Skin epidermis (tissue), 12 donors: Measurements from ENCODE around the gene PASD1.
"Not testable (repeated sequence)": the region's sequence is repeated elsewhere in the genome, so short reads cannot be mapped to it uniquely, and the experiment has no call there.

ENCODE experiments used
- H3K27ac ChIP-seq, 21 experiments: fragments of 200-600 bp; sonication (generic) in 11 of 21; one replicate each; pipeline ENCODE4 v1.5.0; 2020; ENCODE audit warnings: mild to moderate bottlenecking in 3 of 21, inconsistent platforms in 2 of 21, moderate library complexity in 2 of 21
- H3K4me3 ChIP-seq, 7 experiments: fragments of 200-600 bp; sonication (generic) in 2 of 7; one replicate each; pipeline ENCODE4 v1.5.0; 2020; ENCODE audit warnings: inconsistent platforms in 2 of 7, mild to moderate bottlenecking in 2 of 7, moderate library complexity in 1 of 7

PASD1 gene, protein sequence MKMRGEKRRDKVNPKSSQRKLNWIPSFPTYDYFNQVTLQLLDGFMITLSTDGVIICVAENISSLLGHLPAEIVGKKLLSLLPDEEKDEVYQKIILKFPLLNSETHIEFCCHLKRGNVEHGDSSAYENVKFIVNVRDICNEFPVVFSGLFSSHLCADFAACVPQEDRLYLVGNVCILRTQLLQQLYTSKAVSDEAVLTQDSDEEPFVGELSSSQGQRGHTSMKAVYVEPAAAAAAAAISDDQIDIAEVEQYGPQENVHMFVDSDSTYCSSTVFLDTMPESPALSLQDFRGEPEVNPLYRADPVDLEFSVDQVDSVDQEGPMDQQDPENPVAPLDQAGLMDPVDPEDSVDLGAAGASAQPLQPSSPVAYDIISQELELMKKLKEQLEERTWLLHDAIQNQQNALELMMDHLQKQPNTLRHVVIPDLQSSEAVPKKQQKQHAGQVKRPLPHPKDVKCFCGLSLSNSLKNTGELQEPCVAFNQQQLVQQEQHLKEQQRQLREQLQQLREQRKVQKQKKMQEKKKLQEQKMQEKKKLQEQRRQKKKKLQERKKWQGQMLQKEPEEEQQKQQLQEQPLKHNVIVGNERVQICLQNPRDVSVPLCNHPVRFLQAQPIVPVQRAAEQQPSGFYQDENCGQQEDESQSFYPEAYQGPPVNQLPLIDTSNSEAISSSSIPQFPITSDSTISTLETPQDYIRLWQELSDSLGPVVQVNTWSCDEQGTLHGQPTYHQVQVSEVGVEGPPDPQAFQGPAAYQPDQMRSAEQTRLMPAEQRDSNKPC

DNA sequence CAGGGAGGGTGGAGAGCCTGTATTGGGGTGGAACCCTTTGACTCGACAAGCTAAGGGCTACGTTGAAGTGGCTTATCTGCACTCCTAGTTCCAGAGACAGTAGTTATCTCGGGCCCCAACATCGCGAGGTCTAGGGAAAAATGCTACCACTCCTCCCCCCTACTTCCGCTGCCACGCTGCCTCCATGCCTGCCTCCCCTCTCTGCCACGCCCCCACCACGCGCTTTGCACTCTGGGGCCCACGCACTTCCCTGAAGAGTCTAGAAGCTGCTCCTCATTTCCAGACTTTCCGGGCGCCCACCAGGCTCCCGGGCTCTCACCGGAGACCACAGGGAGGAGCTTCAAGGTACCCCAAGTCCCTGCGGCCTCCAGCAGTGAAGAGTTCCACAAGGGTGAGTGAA is at the start of gene PASD1:
Gene PASD1, plus strand, starts transcription at position 227 of the 400 bp plus-strand sequence. CDS start 37,879 bp downstream, outside the sequence.
- H3K27ac ChIP-seq = no peak within 1 kb of the TSS
- no peak within 1 kb of the TSS for H3K4me3 ChIP-seq

DNA sequence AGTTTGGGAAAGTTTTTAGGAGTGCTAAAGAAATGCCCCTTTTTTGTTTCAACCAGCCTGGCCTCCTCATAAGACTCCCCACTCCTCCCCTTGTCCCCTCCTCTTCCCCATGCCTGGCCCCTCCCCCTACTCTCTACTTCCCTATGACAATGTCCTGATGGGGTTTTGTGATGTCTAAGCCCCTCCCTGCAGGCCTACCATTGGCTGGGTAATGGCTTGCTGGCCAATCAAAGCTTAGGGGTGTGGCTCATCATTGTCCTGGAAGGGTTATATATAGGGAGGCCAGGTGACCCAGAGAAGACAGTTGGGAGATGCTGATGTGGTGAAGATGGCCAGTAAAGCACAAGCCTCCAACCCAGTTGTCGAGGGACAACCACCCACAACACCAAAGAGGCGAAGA is 48.2 kb upstream of the PASD1 start:
- H3K27ac ChIP-seq = no peak overlapping the region

DNA sequence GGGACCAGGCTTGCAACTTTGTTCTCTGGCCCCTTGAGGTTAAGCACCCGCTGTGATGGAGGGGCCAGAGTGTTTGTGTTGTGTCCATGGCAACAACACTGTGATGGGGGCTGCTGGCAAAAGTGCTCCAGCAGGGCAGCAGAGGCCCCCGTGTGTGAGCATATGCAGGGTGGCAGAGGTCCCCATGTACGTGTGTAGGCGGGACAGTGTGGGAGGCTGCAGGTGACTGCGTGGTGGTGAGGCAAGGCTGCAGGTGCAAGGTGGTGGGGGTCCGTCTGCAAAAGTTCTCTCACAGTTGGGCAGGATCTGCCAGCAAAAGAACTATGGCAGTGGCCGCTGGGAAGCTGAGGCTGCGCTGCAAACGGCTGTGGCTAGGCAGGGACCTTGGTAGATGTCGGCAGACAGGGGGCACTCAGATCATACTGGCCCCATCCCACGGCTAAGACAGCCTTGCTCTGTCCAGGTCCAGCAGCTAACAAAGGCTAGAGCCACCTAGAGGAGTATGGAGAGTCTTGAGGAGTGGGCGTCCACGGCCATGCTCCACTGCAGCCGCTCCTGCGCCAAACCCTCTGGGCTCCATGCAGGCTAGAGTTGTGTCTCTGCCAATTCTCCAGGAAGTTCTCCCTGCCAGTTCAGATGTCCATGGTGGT is 46.8 kb upstream of the PASD1 start:
- no peak overlapping the region for H3K4me3 ChIP-seq
- no peak overlapping the region for H3K27ac ChIP-seq

More for the DNA sequence above, 48.2 kb upstream of the PASD1 start:
- H3K4me3 ChIP-seq = no peak overlapping the region

DNA sequence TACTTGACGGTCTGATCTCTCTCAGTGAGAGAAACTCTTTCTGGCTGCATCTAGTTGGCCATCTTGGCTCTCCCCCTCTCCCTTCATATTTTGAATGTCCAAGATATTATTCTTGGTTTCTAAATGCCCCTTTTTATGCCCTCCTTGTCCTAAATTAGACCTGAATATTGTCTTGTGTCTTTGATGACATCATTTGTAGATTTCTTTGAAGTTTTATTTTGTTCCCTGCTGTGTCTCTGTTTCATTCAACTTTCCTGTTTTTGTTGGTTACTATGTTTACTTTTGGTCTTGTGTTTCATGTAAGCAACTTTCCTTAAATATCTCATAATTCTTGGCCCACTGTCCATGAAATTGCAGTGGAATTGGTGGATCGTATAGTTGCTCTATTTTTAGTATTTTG is 46.1 kb upstream of the PASD1 start:
- Histone ChIP-seq H3K4me3 (no peak overlapping the region), H3K27ac (no peak overlapping the region)

DNA sequence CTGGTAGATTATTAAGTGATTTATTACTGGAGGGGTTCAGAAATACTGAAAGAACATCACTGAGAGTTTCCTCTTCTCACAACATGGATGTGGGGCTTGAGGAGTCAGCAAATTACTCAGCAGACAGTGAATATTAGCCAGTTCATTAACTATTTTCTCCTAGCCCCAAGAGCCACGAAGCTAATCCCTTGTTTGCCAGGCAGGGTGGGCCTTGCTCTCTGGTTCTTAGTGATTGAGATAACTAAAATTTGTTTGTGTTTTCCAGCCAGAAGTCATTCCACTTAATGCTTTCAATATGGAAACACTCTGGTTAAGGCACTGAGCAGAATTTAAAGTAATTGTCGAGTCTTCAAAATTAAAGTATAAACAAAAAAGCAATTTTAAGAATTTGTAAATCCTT is 40.1 kb upstream of the PASD1 start:
- no peak overlapping the region for H3K27ac ChIP-seq
- H3K4me3 ChIP-seq = no peak overlapping the region

DNA sequence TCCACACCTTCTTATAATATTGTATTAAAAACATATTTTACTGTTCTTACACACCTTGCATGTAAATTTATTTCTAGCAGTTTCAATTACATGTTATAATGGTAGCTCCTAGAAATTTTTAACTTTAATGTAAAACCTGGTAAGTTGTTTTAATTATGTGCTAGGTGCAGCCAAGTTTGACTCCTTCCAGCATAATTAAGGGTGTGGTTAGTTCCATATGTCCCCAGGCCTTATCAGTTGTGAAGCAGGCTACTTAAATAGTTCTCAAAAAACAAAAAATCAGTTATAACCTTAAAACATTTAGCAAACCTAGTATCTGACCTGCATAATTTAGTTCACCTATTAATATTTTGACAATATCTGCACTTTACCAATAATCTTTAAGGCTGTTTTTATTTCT is 26.9 kb upstream of the PASD1 start:
- Histone ChIP-seq H3K4me3 (no peak overlapping the region), H3K27ac (no peak overlapping the region)

DNA sequence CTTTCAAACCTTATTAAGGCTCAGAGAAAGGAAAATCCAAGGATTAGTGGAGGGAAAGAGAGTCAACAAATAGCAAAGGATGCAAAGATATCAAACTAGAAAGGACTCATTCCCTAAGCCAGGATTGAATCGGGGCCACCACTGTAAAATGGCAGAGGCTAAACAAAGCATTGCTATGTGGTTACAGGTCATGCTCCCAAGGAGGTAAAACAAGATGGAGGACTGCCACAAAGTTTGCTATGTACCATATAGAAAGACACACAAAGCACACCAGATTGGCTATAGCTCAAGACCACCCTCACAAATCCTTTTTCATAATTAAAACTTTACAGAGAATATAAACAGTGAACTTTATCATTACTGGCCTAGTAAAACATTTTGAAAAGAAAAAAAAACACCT is 25.9 kb upstream of the PASD1 start:
- Histone ChIP-seq H3K4me3 (no peak overlapping the region), H3K27ac (no peak overlapping the region)

DNA sequence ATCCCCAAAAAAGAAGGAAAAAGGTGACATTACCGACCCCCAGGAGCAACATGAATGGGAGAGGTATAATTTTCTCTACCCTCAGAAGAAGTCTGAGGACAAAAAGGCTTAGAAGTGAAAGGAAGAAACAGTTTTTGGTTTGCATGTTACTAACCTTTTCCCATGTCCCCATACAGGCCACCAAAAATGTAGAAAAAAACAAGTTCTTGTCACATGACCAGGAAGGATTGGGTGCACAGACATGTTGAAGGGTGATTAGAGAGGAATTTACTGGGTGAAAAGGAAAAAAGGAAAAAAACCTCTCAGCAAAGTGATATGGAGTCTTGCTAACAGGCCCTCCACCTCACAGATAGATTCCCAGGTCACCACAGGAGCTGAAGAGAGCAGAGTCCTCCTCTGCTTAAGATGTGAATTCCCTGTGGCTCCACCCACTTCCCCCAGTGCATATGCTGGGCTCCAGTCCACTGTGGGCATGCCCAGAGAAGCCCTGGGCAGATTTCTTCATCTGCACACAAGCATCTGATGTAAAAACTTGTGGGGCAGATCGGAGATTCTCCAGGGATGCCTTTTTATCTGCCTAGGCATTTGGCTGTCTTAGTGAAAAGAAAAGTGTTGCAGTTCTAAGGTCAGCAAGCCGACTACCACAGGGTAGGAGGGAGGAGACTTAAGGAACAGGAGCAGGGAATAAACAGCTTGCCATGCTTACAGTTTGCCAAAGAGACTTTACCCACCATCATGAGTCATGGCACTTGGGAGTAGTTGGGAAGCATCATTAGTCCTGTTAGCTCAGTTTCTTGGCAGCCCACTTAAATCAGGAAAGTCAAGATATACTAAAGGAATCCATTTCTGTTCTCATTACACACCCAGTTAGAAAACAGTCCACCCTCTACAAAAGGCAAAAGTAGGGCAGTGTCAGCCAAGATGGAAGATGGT is 25.0 kb upstream of the PASD1 start:
- Histone ChIP-seq H3K4me3 (no peak overlapping the region), H3K27ac (no peak overlapping the region)

DNA sequence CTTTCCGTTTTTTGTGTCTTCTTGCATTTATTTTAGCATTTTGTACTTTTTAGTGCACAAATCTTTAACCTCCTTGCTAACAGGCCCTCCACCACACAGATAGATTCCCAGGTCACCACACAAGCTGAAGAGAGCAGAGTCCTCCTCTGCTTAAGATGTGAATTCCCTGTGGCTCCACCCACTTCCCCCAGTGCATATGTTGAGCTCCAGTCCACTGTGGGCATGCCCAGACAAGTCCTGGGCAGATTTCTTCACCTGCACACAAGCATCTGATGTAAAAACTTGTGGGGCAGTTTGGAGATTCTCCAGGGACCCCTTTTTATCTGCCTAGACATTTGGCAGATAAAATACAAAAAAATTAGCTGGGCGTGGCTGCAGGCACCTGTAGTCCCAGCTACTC is 19.8 kb upstream of the PASD1 start:
- H3K4me3 ChIP-seq = no peak overlapping the region
- no peak overlapping the region for H3K27ac ChIP-seq

DNA sequence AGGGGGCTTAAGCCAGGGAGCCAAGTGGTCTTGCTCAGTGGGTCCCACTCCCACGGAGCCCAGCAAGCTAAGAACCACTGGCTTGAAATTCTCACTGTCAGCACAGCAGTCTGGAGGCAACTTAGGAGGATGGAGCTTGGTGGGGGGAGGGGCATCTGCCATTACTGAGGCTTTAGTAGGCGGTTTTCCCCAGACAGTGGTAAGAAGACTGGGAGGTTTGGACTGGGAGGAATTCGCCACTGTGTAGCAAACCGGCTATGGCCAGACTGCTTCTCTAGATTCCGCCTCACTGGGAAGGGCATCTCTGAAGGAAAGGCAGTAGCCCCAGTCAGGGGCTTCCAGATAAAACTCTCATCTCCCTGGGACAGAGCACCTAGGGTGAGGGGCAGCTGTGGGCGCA is 17.2 kb upstream of the PASD1 start:
- not testable (repeated sequence) for H3K4me3 ChIP-seq

DNA sequence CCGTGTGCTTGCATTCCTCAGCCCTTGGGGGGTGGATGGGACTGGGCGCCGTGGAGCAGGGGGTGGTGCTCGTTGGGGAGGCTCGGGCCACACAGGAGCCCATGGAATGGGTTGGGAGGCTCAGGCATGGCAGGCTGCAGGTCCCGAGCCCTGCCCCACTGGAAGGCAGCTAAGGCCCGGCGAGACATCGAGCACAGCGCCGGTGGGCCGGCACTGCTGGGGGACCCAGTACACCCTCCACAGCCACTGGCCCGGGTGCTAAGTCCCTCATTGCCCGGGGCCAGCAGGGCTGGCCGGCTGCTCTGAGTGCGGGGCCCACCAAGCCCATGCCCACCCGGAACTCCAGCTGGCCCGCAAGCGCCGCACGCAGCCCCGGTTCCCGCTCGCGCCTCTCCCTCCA is 12.3 kb upstream of the PASD1 start:
- H3K4me3 ChIP-seq, H3K27ac ChIP-seq: not testable (repeated sequence)

More for the DNA sequence above, 17.2 kb upstream of the PASD1 start:
- not testable (repeated sequence) for H3K27ac ChIP-seq

DNA sequence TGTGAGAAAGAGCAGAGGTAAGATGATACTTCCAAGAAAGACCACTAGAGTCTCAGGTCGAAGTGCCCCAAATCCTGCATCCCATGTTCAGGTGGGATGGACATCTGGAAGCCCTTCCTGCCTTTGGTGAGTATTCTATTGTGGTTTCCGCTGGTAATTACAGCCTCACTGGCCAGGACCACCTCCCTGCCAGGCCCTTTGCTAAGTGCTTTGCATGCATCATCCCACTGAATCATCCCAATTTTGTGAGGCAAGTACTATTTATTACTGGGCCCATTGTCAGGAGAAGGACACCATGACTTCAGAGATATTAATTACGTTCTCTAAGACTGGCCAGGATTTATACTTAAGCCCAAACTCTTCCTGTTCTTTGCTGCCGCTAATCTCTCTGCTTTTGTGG is 10.7 kb upstream of the PASD1 start:
- Histone ChIP-seq H3K27ac (no peak overlapping the region), H3K4me3 (no peak overlapping the region)

DNA sequence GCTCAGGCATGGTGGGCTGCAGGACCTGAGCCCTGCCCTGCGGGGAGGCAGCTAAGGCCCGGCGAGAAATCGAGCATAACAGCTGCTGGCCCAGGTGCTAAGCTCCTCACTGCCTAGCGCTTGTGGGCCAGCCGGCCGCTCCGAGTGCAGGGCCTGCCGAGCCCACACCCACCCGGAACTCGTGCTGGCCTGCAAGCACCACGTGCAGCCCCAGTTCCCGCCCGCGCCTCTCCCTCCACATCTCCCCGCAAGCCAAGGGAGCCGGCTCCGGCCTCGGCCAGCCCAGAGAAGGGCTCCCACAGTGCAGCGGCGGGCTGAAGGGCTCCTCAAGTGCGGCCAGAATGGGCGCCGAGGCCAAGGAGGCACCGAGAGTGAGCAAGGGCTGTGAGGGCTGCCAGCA is 8.2 kb upstream of the PASD1 start:
- H3K4me3 ChIP-seq, H3K27ac ChIP-seq: not testable (repeated sequence)

DNA sequence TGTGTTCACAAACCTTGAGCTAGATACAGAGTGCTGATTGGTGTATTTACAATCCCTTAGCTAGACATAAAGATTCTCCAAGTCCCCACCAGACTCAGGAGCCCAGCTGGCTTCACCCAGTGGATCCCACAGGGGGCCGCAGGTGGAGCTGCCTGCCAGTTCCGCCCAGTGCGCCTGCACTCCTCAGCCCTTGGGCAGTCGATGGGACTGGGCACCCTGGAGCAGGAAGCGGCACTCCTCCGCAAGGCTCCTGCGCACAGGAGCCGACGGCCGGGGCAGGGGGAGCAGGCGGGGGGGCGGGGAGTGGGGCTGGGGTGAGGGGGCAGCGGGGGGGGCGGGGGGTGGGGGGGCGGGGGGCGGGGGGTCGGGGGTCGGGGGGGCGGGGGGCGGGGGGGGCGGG is 990 bp upstream of the PASD1 start:
- not testable (repeated sequence) for H3K4me3 ChIP-seq, H3K27ac ChIP-seq

DNA sequence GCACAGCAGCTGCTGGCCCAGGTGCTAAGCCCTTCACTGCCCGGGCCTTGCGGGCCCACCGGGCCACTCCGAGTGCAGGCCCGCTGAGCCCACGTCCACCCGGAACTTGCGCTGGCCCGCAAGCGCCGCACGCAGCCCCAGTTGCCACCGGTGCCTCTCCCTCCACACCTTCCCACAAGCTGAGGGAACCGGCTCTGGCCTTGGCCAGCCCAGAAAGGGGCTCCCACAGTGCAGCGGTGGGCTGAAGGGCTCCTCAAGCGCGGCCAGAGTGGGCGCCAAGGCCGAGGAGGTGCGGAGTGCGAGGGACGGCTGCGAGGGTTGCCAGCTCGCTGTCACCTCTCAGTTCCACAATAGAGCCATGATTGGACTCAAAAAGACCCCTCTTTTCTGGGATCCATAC is 472 bp upstream of the PASD1 start:
- H3K27ac ChIP-seq, H3K4me3 ChIP-seq: not testable (repeated sequence)

DNA sequence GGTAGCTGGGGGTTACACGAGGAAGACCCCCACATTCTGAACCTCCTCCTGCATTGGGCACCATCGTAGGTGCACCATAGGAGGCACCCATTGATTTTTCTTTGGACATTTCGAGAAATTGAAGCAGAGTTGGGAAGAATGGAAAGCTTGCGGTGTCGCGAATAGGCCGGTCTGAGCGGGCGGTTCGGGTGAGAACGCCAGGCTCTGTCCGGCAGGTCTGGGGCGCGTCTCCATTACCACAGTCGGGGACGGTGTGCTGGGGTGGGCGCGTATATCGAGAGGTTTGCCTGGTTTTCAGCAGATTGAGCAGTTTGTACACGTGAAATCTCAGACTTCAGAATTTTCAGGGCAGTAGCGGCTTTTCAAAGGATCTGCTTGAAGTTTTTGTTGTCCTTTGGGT is 560 bp downstream of the PASD1 start:
- Histone ChIP-seq H3K4me3 (no peak overlapping the region), H3K27ac (no peak overlapping the region)

DNA sequence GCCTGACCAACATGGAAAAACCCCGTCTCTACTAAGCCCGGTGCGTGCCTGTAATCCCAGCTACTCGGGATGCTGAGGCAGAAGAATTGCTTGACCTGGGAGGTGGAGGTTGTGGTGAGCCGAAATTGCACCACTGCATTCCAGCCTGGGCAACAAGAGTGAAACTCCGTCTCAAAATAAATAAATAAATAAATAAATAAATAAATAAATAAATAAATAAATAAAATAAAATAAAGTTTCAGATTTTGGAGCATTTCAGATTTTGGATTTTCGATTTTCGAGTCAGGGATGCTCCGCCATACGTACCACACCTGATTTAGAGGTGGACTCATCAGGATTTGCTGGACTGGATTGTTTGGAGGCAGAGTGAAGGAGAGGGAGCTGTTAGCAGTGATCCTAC is 3.4 kb downstream of the PASD1 start:
- H3K27ac ChIP-seq, H3K4me3 ChIP-seq: not testable (repeated sequence)

DNA sequence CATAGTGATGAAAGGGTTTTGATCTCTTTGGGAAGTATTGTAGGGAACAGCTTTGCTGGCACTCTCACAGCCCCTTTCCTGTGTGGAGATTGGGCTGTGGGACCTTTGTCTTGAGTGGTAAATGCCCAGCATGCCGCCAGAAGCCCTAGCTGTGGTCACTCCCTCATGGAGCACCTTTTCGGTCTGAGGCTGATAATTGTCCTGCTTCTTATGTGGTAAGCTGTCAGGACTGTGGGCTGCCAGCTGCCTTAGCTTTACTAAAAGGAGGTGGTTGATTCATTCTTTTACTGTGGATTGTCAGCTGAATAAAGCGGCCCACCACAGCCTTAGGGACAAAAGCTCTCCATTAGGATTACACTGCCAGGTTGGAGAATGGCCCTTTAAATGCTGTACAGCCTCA is 7.1 kb downstream of the PASD1 start:
- no peak overlapping the region for H3K4me3 ChIP-seq
- no peak overlapping the region for H3K27ac ChIP-seq

DNA sequence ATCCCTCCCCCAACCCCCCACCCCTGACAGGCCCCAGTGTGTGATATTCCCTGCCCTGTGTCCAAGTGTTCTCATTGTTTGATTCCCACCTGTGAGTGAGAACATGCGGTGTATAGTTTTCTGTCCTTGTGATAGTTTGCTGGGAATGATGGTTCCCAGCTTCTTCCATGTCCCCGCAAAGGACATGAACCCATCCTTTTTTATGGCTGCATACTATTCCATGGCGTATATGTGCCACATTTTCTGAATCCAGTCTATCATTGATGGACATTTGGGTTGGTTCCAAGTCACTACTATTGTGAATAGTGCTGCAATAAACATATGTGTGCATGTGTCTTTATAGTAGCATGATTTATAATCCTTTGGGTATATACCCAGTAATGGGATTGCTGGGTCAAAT is 29.9 kb downstream of the PASD1 start:
- H3K4me3 ChIP-seq = not testable (repeated sequence)

DNA sequence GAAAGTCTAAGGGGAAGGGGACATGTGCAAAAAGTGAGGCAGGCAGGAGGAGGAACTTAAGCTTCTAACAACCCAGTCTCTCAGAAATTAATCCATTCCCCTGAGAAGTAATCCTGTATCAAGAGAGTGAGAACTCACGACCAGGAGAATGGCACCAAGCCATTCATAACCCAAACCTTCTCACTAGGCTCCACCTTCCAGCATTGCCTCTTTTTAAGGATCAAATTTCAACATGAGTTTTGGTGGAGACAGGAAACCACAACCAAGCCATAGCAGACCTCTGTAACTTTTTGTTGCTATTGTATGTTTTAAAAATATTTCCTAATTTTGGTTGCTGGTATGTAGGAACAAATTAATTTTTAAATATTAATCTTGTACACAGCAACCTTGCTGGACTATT is 32.8 kb downstream of the PASD1 start:
- Histone ChIP-seq H3K4me3 (no peak overlapping the region), H3K27ac (no peak overlapping the region)

More for the DNA sequence above, 29.9 kb downstream of the PASD1 start:
- H3K27ac ChIP-seq = not testable (repeated sequence)
